GM10248 (cell line): ENCODE results near the gene NPPA.

ENCODE experiments used
- CTCF ChIA-PET: fragments of 300-600 bp; sonication (Branson Sonifier 250); formaldehyde crosslinking; extraction: SDS; loops from one replicate; lab custom pipeline; 2021; ENCODE audit warnings: antibody characterized with exemption; lab: Yijun Ruan, JAX
- POLR2A ChIA-PET: fragments of 350-650 bp; sonication (Branson Sonifier 250); formaldehyde crosslinking; extraction: SDS; loops from one replicate; lab custom pipeline; 2020; ENCODE audit warnings: antibody characterized with exemption; lab: Yijun Ruan, JAX
- DNase-seq: peaks from one replicate; pipeline ENCODE4 v3.0.0; 2012; ENCODE audit errors: extremely low spot score
- CTCF ChIP-seq: IDR thresholded peaks from 2 replicates; pipeline ENCODE4 v1.5.1; 2012; ENCODE audit warnings: mild to moderate bottlenecking, low read depth; ENCODE audit errors: extremely low read depth, missing control alignments, control extremely low read depth

The NPPA gene

DNA sequence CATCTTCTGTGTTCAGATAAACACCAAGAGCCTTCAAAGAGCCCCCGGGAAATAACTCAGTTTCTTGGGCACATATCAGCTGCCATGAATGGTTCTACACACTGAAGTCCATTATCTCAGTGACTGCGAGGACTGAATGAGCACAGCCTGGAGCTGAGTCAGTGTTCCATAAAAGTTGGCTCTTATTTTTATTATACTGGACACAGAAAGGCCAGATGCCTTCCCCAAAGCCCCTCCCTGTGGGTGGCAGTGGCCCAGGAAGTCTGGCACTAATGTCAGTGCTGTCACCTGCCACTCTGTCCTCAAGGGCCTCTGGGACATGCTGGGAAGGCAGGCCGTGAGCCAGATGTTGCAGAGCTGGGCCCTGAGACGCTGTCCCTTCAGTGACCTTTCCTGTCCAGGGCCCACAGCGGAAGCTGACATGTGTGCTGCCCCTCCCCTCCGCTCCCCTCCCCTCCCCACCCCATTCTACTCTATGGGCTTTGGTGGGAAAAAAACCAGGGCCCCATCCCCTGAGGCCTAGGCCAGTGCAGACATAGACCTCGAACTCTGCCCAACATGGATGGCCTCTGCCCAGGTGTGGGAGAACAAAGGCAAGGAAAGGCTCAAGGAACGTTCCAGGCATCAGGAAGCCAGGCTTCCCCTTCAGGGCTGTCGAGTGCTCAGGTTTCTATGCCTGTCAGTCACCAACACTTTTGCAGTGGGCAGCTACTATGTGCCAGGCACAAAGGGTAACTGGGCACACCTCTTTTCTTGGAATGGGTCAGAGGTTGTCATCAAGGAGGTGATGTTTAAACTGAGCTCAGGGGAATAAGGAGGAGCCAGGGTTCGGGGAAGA is 33.5 kb upstream of the NPPA start:
- ChIA-PET CTCF (interaction anchor here (1.5 kb wide), 1 partner anchor 11 kb away, joined by 4 read pairs; no protein-coding TSS in a partner anchor), POLR2A (interaction anchor here (0.5 kb wide), 1 partner anchor 28 kb away, joined by 3 read pairs; no protein-coding TSS in a partner anchor)
- no peak for TF ChIP-seq CTCF
- DNase-seq = no peak

GRCh38 chr1:11880181-11880575 is 32.6 kb upstream of the NPPA start:
- ChIA-PET CTCF (interaction anchor here (1.5 kb wide), 1 partner anchor 10 kb away, joined by 4 read pairs; no protein-coding TSS in a partner anchor), POLR2A (no interaction called here)
- TF ChIP-seq CTCF = no peak
- DNase-seq = no peak

DNA sequence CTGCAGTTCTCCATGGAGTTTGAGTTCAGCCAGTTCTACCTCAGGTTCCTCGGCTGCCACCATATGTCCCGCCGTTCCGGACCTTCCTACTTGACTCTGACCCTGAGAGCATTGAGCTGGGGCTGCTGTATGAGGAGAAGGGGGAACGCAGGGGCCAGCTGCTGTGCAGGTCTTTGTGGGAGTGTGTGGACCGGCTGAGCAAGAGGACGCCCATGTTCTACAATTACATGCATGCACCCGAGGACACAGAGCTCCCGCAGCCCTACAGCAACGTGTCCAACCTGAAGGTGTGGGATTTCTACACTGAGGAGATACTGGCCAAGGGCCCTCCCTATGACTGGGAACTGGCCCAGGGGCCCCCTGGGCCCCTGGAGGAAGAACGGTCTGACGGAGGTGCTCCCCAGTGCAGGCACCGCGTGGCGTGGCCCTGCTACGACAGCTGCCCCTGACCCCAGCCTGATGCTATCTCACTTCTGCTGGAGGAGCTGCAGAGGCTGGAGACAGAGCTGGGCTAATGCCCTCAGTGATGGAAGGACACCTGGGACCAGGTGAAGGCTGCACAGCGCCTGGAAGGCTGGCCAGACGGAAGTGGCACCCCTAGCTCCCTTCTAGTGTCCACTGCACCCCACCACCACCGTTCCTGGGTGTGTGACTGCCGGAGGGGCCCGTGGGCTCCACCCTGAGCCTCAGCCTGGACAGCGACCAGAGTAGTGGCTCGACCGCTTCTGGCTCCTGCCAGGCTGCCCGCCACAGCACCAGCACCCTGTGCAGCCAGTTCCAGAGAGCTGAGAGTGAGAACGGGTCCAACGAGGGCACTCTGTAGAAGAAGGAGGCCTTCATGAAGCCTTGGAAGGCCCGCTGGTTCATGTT is 32.0 kb upstream of the NPPA start:
- ChIA-PET POLR2A (interaction anchor here (1.2 kb wide), 1 partner anchor 29 kb away, joined by 4 read pairs; no protein-coding TSS in a partner anchor), CTCF (interaction anchor here (0.9 to 1.5 kb wide), 2 partner anchors 9 to 88 kb away, joined by 4 read pairs; no protein-coding TSS in a partner anchor)
- no peak for TF ChIP-seq CTCF
- DNase-seq = no peak

DNA sequence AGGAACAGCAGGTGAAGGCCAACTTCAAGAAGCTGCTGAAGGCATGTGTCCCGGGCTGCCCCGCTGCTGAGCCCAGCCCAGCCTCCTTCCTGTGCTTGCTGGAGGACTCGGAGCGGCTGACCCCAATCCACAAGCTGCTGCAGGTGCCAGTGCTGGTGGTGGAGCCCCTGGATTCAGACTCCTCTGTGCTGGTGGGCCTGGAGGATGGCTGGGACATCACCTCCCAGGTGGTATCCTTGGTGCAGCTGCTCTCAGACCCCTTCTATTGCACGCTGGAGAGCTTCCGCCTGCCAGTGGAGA is 31.3 kb upstream of the NPPA start:
- ChIA-PET POLR2A (interaction anchor here (1.2 kb wide), 1 partner anchor 30 kb away, joined by 4 read pairs; no protein-coding TSS in a partner anchor), CTCF (interaction anchor here (0.9 kb wide), 1 partner anchor 88 kb away, joined by 4 read pairs; no protein-coding TSS in a partner anchor)
- TF ChIP-seq CTCF = no peak
- no peak for DNase-seq

- ChIA-PET CTCF (interaction anchor here (1.7 kb wide), 1 partner anchor 14 kb away, joined by 4 read pairs; no protein-coding TSS in a partner anchor), POLR2A (interaction anchor here (1.2 kb wide), 1 partner anchor 30 kb away, joined by 4 read pairs; no protein-coding TSS in a partner anchor)
- no peak for TF ChIP-seq CTCF
- no peak for DNase-seq
Measured at GRCh38 chr1:11878081-11878890, 30.7 kb upstream of the NPPA start.
